ENCODE data around the gene C12orf75. TPM values are rescaled to one million over a fixed set of nuclear protein-coding genes. Genes with fewer than 3 reads are reported as not detected.
A peak's percentile ranks its signal among the peaks of the same experiment; 100 is the strongest.

The C12orf75 gene
- total and polyA plus RNA-seq, 2 donors (not counting 3 experiments of a cell fraction or from before 2014, with no cell fraction given) = 23.6 to 60.7 TPM

DNA sequence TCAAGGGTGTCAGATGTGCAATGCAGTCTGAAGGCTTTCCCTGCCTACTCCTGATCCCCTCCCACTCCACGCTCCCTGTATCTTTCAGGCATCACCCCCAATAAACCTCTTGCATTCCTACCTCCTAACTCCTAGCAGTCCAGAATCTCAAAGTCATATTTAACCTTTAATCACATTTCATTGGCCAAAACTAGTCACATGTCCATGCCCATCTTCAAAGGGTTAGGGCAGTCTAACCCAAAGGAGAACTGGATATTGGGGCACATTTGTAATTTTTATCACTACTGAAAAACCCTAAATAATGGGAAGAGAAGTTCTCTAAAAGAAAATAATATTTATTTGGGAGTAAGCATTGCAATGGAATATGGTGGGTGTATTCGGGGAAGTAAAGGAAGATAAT lies 5.4 kb upstream of the C12orf75 start:
- Histone ChIP-seq H2AFZ (ENCODE audit: low read depth, low read length) (no peak overlapping the region), H3K4me1 (ENCODE audit: control insufficient read depth, extremely low read depth, insufficient read depth, low read length) (peaks cover 27% of the 10 kb centered on the region), H3K79me2 (ENCODE audit: control insufficient read depth, insufficient read depth, low read length) (peaks cover 2% of the 10 kb centered on the region), H3K9me3 (replicated peaks; ENCODE audit: control insufficient read depth, insufficient read depth, low read length) (no peaks in the 10 kb centered on the region), H3K36me3 (ENCODE audit: control insufficient read depth in 2 of 2, extremely low read depth in 1 of 2, insufficient read depth in 2 of 2, low read length in 2 of 2) (no peaks in the 10 kb centered on the region), H3K4me3 (replicated peaks in 1 of 3; ENCODE audit: insufficient read depth in 1 of 3, low read depth in 1 of 3, low read length in 3 of 3) (no peak overlapping the region), H4K20me1 (replicated peaks; ENCODE audit: control insufficient read depth, extremely low read depth, insufficient read depth, low read length) (no peaks in the 10 kb centered on the region), H3K27me3 (ENCODE audit: control insufficient read depth in 2 of 2, insufficient read depth in 2 of 2, low read length in 2 of 2) (no peaks in the 10 kb centered on the region), H3K27ac (ENCODE audit: insufficient read depth, low read depth, low read length) (no peak overlapping the region), H3K9ac (replicated peaks; ENCODE audit: extremely low read depth, insufficient read depth, low read length) (no peak overlapping the region), H3K9me1 (replicated peaks; ENCODE audit: control insufficient read depth, extremely low read depth, insufficient read depth, low read length) (no peaks in the 10 kb centered on the region), H3K4me2 (ENCODE audit: insufficient read depth, low read length) (no peak overlapping the region)
- CTCF ChIA-PET = no interaction called here
- no TSS peak for BruUV-seq (replicated peaks)
- no peak for TF ChIP-seq EZH2 (IDR thresholded peaks at IDR 0.05; ENCODE audit: borderline replicate concordance, low read depth, low read length, severe bottlenecking)
- DNase-seq (ENCODE audit: low read depth, low spot score) (no peak), FAIRE-seq (no peak)
- POLR2A ChIA-PET = no interaction called here
- intact Hi-C loops (cut with micrococcal nuclease) (no loop called here), dilution Hi-C loops (cut with MboI; ENCODE audit: extremely low pct_ligation_motif_present, low sequenced_read_pairs) (no loop called here)

- TF ChIP-seq FOS (IDR thresholded peaks at IDR 0.05; ENCODE audit: borderline replicate concordance, insufficient read depth, low read length) = no peak
- TF ChIP-seq EZH2 (IDR thresholded peaks at IDR 0.05; ENCODE audit: borderline replicate concordance, low read depth, low read length, severe bottlenecking) = no peak
- TF ChIP-seq POLR2A (IDR thresholded peaks at IDR 0.05; ENCODE audit: low read depth, low read length) = no peak
- TF ChIP-seq GATA2 (IDR thresholded peaks at IDR 0.05; ENCODE audit: insufficient read depth, insufficient read length, low read depth, low read length) = no peak
- TF ChIP-seq JUN (IDR thresholded peaks at IDR 0.05; ENCODE audit: borderline replicate concordance, insufficient read depth, insufficient read length, low read depth) = no peak
- no peak for TF ChIP-seq POLR2AphosphoS5 (IDR thresholded peaks at IDR 0.05; ENCODE audit: insufficient read depth, low read depth, low read length)
- TF ChIP-seq, protein P1, sequence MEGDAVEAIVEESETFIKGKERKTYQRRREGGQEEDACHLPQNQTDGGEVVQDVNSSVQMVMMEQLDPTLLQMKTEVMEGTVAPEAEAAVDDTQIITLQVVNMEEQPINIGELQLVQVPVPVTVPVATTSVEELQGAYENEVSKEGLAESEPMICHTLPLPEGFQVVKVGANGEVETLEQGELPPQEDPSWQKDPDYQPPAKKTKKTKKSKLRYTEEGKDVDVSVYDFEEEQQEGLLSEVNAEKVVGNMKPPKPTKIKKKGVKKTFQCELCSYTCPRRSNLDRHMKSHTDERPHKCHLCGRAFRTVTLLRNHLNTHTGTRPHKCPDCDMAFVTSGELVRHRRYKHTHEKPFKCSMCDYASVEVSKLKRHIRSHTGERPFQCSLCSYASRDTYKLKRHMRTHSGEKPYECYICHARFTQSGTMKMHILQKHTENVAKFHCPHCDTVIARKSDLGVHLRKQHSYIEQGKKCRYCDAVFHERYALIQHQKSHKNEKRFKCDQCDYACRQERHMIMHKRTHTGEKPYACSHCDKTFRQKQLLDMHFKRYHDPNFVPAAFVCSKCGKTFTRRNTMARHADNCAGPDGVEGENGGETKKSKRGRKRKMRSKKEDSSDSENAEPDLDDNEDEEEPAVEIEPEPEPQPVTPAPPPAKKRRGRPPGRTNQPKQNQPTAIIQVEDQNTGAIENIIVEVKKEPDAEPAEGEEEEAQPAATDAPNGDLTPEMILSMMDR (IDR thresholded peaks at IDR 0.05; ENCODE audit: extremely low read depth in 1 of 2, insufficient read depth in 1 of 2, low read depth in 1 of 2, low read length in 2 of 2) = no peak
- TF ChIP-seq MYC (IDR thresholded peaks at IDR 0.05; ENCODE audit: low read depth, low read length) = no peak
- no peak for TF ChIP-seq MAX (IDR thresholded peaks at IDR 0.05; ENCODE audit: insufficient read depth, insufficient read length)
- Histone ChIP-seq H3K27ac (ENCODE audit: insufficient read depth, low read depth, low read length) (no peak overlapping the region), H3K4me3 (replicated peaks in 1 of 3; ENCODE audit: insufficient read depth in 1 of 3, low read depth in 1 of 3, low read length in 3 of 3) (peak overlapping the region in 2 of 3 experiments; percentile 56 to 83), H3K79me2 (ENCODE audit: control insufficient read depth, insufficient read depth, low read length) (peaks cover 36% of the 10 kb centered on the region), H3K36me3 (ENCODE audit: control insufficient read depth in 2 of 2, extremely low read depth in 1 of 2, insufficient read depth in 2 of 2, low read length in 2 of 2) (no peaks in the 10 kb centered on the region), H3K9ac (replicated peaks; ENCODE audit: extremely low read depth, insufficient read depth, low read length) (no peak overlapping the region), H3K9me3 (replicated peaks; ENCODE audit: control insufficient read depth, insufficient read depth, low read length) (no peaks in the 10 kb centered on the region), H3K27me3 (ENCODE audit: control insufficient read depth in 2 of 2, insufficient read depth in 2 of 2, low read length in 2 of 2) (no peaks in the 10 kb centered on the region), H4K20me1 (replicated peaks; ENCODE audit: control insufficient read depth, extremely low read depth, insufficient read depth, low read length) (no peaks in the 10 kb centered on the region), H2AFZ (ENCODE audit: low read depth, low read length) (peak overlapping the region; percentile 89), H3K9me1 (replicated peaks; ENCODE audit: control insufficient read depth, extremely low read depth, insufficient read depth, low read length) (no peaks in the 10 kb centered on the region), H3K4me2 (ENCODE audit: insufficient read depth, low read length) (peak overlapping the region; percentile 57), H3K4me1 (ENCODE audit: control insufficient read depth, extremely low read depth, insufficient read depth, low read length) (peaks cover 39% of the 10 kb centered on the region)
- ChIA-PET CTCF (interaction anchor here (1.2 kb wide), 1 partner anchor 54 kb away, joined by 3 read pairs; no protein-coding TSS in a partner anchor), POLR2A (no interaction called here)
- no peak for DNase-seq (ENCODE audit: low read depth, low spot score)
- BruUV-seq (replicated peaks) = no TSS peak
- dilution Hi-C loops (cut with MboI; ENCODE audit: extremely low pct_ligation_motif_present, low sequenced_read_pairs) = no loop called here
- no peak for FAIRE-seq
- intact Hi-C loops (cut with micrococcal nuclease) = loop anchor here (2.0 kb wide), 1 partner anchor 53 kb away; no protein-coding TSS in a partner anchor
Measured at GRCh38 chr12:105329926-105330282, 587 bp upstream of the C12orf75 start.
